WI38 (cell line): ENCODE data around the gene PDZK1.

Experiments used
- H3K4me3 ChIP-seq: 2 replicates; pipeline ENCODE4 v1.5.1; 2011; ENCODE audit warnings: low read depth, mild to moderate bottlenecking, control low read depth, low read length
- TF ChIP-seq, protein P1 (sequence below): IDR thresholded peaks from 2 replicates; pipeline ENCODE4 v1.5.1; 2012; ENCODE audit warnings: low read depth, mild to moderate bottlenecking, control low read depth, low read length

The PDZK1 gene

DNA sequence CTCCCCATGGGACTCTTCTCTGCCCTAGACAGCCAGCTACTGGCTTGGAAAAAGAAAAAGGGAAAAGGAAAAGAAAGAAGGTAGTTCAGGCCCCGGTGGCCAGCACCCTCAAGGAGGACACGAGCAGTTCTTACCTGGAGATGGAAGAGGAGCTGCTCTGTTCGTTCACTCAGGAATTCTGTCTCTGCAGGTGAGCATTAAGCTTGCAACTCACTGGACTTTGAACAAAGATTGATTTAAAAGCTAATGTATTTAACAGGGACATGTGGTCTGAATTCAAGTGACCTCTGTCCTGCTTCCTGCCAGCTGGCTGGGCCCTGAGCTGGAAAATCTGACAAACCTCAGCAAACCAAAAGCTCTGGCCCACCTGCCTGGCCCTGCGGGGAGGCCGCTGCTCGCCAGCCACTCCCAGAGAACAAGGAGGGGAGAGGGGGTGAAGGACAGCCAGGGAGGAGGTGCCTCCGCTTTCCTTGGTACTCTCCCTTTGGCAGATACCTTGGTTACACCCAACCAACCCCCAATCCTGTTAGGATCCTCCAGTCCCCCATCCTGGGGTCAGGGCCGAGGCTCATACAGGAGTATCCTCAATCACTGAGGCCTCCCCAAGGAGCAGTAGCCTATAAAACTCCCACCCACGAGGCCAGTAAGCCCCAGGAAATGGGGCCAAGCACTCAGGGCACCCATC, at the start of gene PDZK1:
TSS of gene PDZK1 (minus strand) at position 186 of the 685 bp plus-strand sequence. CDS start 19,347 bp downstream, outside the sequence.
- H3K4me3 ChIP-seq = no peak within 1 kb of the TSS
- TF ChIP-seq, protein P1, sequence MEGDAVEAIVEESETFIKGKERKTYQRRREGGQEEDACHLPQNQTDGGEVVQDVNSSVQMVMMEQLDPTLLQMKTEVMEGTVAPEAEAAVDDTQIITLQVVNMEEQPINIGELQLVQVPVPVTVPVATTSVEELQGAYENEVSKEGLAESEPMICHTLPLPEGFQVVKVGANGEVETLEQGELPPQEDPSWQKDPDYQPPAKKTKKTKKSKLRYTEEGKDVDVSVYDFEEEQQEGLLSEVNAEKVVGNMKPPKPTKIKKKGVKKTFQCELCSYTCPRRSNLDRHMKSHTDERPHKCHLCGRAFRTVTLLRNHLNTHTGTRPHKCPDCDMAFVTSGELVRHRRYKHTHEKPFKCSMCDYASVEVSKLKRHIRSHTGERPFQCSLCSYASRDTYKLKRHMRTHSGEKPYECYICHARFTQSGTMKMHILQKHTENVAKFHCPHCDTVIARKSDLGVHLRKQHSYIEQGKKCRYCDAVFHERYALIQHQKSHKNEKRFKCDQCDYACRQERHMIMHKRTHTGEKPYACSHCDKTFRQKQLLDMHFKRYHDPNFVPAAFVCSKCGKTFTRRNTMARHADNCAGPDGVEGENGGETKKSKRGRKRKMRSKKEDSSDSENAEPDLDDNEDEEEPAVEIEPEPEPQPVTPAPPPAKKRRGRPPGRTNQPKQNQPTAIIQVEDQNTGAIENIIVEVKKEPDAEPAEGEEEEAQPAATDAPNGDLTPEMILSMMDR = no peak

DNA sequence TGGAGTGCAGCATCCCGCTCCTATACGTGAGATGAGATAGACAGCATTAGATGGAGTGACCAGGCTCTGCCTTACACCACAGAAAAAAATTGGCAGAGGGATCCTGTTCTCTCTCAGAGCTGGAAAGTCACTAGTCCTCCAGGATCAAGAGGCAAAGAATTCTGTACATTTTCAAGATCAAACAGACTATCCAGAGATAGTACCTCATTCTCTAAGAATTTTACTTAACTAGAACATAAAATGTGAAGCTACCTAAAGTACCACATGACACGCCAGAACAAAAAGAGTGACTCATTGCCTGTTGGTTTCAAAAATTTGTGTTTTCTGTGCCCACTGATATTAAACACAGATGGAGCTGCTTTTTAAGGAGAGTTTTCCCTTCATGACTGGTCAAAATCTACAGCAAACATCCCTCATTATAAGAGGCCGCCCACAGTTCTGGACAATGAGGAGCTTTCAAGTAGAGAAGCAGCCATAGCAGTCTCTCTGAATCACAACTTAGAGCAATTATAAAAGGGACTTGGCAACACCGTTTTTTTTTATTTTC, 44.4 kb upstream of the PDZK1 start:
- H3K4me3 ChIP-seq = no peak overlapping the region
- TF ChIP-seq, protein P1 = no peak

GRCh38 chr1:145750426-145750825, 43.3 kb upstream of the PDZK1 start:
- TF ChIP-seq, protein P1 = no peak
- H3K4me3 ChIP-seq = no peak overlapping the region

DNA sequence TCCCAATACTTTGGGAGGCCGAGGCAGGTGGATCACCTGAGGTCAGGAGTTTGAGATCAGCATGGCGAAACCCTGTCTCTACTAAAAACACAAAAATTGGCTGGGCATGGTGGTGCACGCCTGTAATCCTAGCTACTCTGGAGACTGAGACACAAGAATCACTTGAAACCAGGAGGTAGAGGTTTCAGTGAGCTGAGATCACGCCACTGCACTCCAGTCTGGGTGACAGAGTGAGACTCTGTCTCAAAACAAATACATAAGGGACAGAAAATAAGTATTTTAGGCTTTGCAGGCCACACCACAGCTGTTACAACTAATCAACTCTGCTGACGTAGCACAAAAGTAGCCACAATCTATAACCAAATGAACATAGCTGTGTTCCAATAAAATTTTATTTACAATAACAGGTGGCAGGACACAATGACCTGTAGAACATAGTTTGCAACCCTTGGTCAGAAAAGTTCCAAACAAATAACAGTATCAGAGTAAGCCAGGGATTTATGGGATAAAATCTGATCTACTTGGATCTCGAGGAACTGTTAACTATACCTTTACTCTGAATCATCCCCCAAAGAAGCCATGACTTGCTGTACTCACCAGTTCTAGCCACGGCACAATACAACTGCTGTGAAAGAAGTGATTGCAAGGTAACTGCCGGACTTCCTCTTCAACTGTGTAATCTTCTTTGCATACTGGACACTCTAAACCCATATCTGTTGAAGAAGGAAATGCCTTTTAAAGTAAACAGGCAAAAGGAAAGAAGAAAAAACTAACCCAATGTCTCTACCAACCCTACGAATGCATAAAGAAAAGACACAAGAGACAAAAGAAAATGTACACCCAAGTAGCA, 40.5 kb upstream of the PDZK1 start:
- TF ChIP-seq, protein P1 = no peak
- no peak overlapping the region for H3K4me3 ChIP-seq

DNA sequence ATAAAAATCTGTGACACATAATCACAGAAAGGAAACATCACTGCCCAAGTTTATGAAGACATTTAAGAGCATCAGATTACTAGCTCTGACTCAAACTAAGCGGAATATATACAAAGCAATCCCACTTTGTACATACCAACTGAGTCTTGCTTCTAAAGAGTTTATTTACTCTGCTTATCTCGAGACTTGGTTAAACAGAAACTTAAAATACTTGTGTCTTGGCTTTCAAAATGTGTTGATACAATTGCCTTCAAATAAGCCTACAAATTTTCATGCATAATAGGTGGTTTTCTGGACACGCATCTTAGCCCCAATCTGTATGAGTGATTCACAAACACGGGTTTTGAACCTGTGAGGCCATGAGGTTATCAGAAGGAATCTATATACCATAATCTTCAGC, 33.1 kb upstream of the PDZK1 start:
- TF ChIP-seq, protein P1 = no peak
- no peak overlapping the region for H3K4me3 ChIP-seq

DNA sequence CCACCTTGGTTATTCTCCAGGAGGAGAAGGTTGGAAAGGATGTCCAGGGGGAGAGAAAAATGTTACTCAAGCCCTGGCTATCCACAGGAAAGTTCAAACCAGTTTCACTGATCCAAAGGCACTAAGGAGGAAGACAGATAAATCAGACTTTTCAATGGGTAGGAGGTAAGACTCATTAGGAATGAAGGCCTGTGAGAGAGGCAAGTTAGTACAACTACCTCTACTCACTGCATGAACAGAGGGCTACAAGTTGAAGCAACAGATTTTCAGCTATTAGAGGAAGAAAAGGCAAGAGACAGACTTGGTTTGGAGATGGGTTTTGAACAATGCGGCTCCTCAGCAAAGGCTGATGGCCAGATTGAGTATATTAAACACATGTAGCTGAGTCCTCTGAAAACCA, 29.0 kb upstream of the PDZK1 start:
- no peak overlapping the region for H3K4me3 ChIP-seq
- TF ChIP-seq, protein P1 = no peak

DNA sequence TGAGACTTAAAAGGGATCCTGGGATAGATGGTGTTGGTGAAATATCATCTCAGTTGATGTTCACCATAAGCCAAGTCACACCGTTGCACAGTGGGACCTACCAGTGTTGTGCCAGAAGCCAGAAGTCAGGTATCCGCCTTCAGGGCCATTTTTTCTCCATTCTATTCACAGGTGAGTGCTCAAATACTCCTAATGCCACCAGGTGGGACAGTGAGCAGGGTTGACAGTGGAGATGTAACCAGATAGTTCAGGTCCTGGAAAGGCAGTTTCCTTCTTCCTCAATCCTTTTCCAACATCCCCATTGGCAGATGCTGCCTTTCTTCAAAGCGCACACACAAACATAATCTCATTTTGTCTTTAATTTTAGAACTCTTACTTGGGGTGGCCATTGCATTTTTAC, 23.7 kb upstream of the PDZK1 start:
- TF ChIP-seq, protein P1 = no peak
- no peak overlapping the region for H3K4me3 ChIP-seq
